Pancreas (tissue), 10 donors: ENCODE results near the gene NDUFB2. TPM values are rescaled to one million over a fixed set of nuclear protein-coding genes. Genes with fewer than 3 reads are reported as not detected.

ENCODE experiments used
- ATAC-seq, 4 donors: fragments of 200-7000 bp; cut with Tn5 transposase; one replicate each; pipeline versions ENCODE4 v1.8.0 to v1.9.1; 2020; ENCODE audit warnings: mild to moderate bottlenecking in 4 of 4, moderate library complexity in 4 of 4
- DNase-seq, 6 donors: peaks; one replicate each; pipeline ENCODE4 v3.0.0-alpha.2; 2020
- FAIRE-seq: peaks from 2 replicates; lab custom pipeline; 2012; peaks lifted over from hg19 to GRCh38; lab: Jason Lieb, UNC
- H3K27ac ChIP-seq, 4 donors: fragments of 200-600 bp; sonication (generic); 1 replicate in 3 of 4; 2 replicates in 1 of 4; pipeline versions ENCODE4 v1.5.0 to v1.8.0; 2020
- H3K27me3 ChIP-seq, 4 donors: fragments of 200-600 bp; one replicate each; pipeline ENCODE4 v1.8.0; 2021
- H3K36me3 ChIP-seq, 3 donors: fragments of 200-600 bp; sonication (generic) in 1 of 3; one replicate each; pipeline versions ENCODE4 v1.5.0 to v1.8.0; 2020 to 2021
- H3K4me1 ChIP-seq, 3 donors: fragments of 200-600 bp; one replicate each; pipeline ENCODE4 v1.8.0; 2021
- H3K4me3 ChIP-seq, 4 donors: fragments of 200-600 bp; sonication (generic) in 2 of 4; one replicate each; pipeline versions ENCODE4 v1.5.0 to v1.8.0; 2020 to 2021
- H3K9me3 ChIP-seq, 4 donors: fragments of 200-600 bp; one replicate each; pipeline ENCODE4 v1.8.0; 2021
- CTCF ChIP-seq, 4 donors: fragments of 200-600 bp; sonication (generic) in 3 of 4; IDR thresholded peaks; one replicate each; pipeline versions ENCODE4 v1.5.0 to v1.8.0; 2021; ENCODE audit warnings: antibody characterized with exemption in 4 of 4
- WGBS, 2 donors: extraction: QIAGEN DNeasy Blood & Tissue Kit; methylation state at CpG; one replicate each; pipeline ENCODE4 v1.1.7; 2013; 5-methylcytosine and 5-hydroxymethylcytosine counted together
- intact Hi-C, 3 donors: fragments of 100-400 bp; cut with DNase I; formaldehyde crosslinking; loops; one replicate each; pipeline versions ENCODE4 v1.11.1 to v1.14.2; 2022
- polyA plus RNA-seq, 2 donors: library from polyadenylated mRNA; stranded (reverse); fragments of 200-250 nt; gene quantifications; one replicate each; pipeline ENCODE4 v1.2.3, GENCODE V29; 2013
- total RNA-seq, 6 donors: library from RNA; stranded (reverse); fragmentation: NEBNext Ultra II Directional in 4 of 6; extraction: Animal tissue kit (Norgen Biotek cat#: 25700) in 4 of 6; gene quantifications; one replicate each; pipeline versions ENCODE4 v1.2.1 to v1.2.4, GENCODE V29; 2021 to 2023
- donor health status: healthy with polysubstance abuse.
- donor health status: DM: no; HTN: no; CAD: no; lungs with moderate emphysema.
- donor health status: DM: no; HTN: no; CAD: no.
- donor health status: control.
- donor health status: control.
- donor health status: Bipolar disorder and iron deficiency.
- donor health status: DM: yes; HTN: yes; CAD: no.
- donor health status: DM: no; HTN: no; CAD: no.
- donor health status: DM: no; HTN: no; CAD: no.
- donor health status: DM: yes; HTN: yes; CAD: no.

The NDUFB2 gene
- total and polyA plus RNA-seq, 8 donors, result 47.6 to 198 (median 76.6) TPM

GRCh38 chr7:140671966-140672365, 24.5 kb upstream of the NDUFB2 start:
- H3K27me3 ChIP-seq, result no peaks in the 10 kb centered on the region
- DNase-seq, result peak in 2 of 6 donors; percentile 24 to 64
- H3K36me3 ChIP-seq, result no peaks in the 10 kb centered on the region
- TF ChIP-seq CTCF (IDR thresholded peaks at IDR 0.05), result no peak
- H3K4me3 ChIP-seq, result peak overlapping the region in 1 of 4 donors; percentile 81
- peaks cover 0 to 7% (median 0%) of the 10 kb centered on the region in 3 donors for H3K4me1 ChIP-seq
- FAIRE-seq, result no peak
- intact Hi-C loops, result no loop called here
- H3K9me3 ChIP-seq, result no peaks in the 10 kb centered on the region
- ATAC-seq, result no peak
- WGBS, 2 donors, result 75 to 86% methylated on average over 15 of the region's 15 CpGs
- H3K27ac ChIP-seq, result no peak overlapping the region

- peak; percentile 58 to 87 (median 70) for DNase-seq
- 1% methylated on average over 26 to 41 of the region's 41 CpGs for WGBS, 2 donors
- peak; percentile 66 to 84 (median 78) for ATAC-seq
- TF ChIP-seq CTCF (IDR thresholded peaks at IDR 0.05), result no peak
- Histone ChIP-seq H3K27ac (peak within 1 kb of the TSS; percentile 73 to 84 (median 78)), H3K4me1 (peaks cover 0 to 7% (median 0%) of the 10 kb centered on the region in 3 donors), H3K4me3 (peak within 1 kb of the TSS; percentile 63 to 81 (median 72)), H3K36me3 (no peaks in the 10 kb centered on the region), H3K9me3 (no peaks in the 10 kb centered on the region), H3K27me3 (no peaks in the 10 kb centered on the region)
- no peak for FAIRE-seq
- intact Hi-C loops, result no loop called here
Measured at GRCh38 chr7:140672382-140673062, 24.0 kb upstream of the NDUFB2 start, which contains the start of gene ADCK2. Gene ADCK2, plus strand, starts transcription at chr7:140672945. Its CDS starts 386 bp downstream, at chr7:140673331.

GRCh38 chr7:140673063-140673773, 23.3 kb upstream of the NDUFB2 start:
- Histone ChIP-seq H3K9me3 (no peaks in the 10 kb centered on the region), H3K27ac (peak overlapping the region; percentile 73 to 84 (median 78)), H3K4me1 (peaks cover 0 to 7% (median 0%) of the 10 kb centered on the region in 3 donors), H3K4me3 (peak overlapping the region; percentile 63 to 81 (median 72)), H3K36me3 (no peaks in the 10 kb centered on the region), H3K27me3 (no peaks in the 10 kb centered on the region)
- 0 to 1% methylated on average over 50 to 72 of the region's 72 CpGs for WGBS, 2 donors
- FAIRE-seq, result no peak
- DNase-seq, result peak; percentile 64 to 87 (median 75)
- intact Hi-C loops, result no loop called here
- TF ChIP-seq CTCF (IDR thresholded peaks at IDR 0.05), result no peak
- peak; percentile 68 to 87 (median 79) for ATAC-seq

- no peak for TF ChIP-seq CTCF (IDR thresholded peaks at IDR 0.05)
- no peaks in the 10 kb centered on the region for H3K9me3 ChIP-seq
- DNase-seq (peak in 3 of 6 donors; percentile 22 to 43 (median 34)), ATAC-seq (peak; percentile 35 to 59 (median 42)), FAIRE-seq (no peak)
- 19 to 21% methylated on average over 17 to 18 of the region's 18 CpGs for WGBS, 2 donors
- intact Hi-C loops, result no loop called here
- peak overlapping the region; percentile 73 to 84 (median 78) for H3K27ac ChIP-seq
- H3K27me3 ChIP-seq, result no peaks in the 10 kb centered on the region
- H3K4me1 ChIP-seq, result peaks cover 0 to 7% (median 0%) of the 10 kb centered on the region in 3 donors
- peak overlapping the region; percentile 63 to 81 (median 72) for H3K4me3 ChIP-seq
- H3K36me3 ChIP-seq, result no peaks in the 10 kb centered on the region
Measured at GRCh38 chr7:140673774-140674155, 22.7 kb upstream of the NDUFB2 start.
